ENCODE results near the gene BCR. TPM values are rescaled to one million over a fixed set of nuclear protein-coding genes. Genes with fewer than 3 reads are reported as not detected.

BCR gene
- total RNA-seq, 6 donors from 2014 or later, result 47.1 to 105 (median 68.6) TPM

DNA sequence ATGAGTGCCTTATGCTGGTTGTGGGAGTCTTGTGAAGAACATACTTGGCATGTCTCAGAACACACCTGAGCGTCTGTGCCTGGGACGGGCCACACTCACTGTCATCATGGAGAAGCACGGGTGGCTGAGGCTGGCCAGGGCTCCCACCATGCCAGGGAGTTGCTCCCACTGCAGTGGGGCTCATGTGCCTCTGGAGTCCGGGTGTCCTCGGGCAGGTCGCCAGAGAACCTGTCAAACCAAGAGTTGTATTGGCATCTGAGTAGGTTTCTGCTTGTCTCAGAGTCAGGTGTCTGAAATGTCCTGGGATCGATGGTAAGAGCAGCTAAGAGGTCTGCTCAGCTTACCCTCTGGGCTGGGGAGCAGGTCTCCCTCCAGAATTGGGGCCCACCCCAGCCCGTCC is 92.1 kb downstream of the BCR start:
- Histone ChIP-seq H3K4me3 (no peak overlapping the region), H3K36me3 (peaks cover 0 to 91% (median 58%) of the 10 kb centered on the region in 4 donors), H3K9me3 (no peaks in the 10 kb centered on the region), H3K27me3 (no peaks in the 10 kb centered on the region), H3K27ac (no peak overlapping the region), H3K4me1 (no peaks in the 10 kb centered on the region)
- DNase-seq, result no peak
- no peak for TF ChIP-seq POLR2A (IDR thresholded peaks at IDR 0.05)
- no peak for TF ChIP-seq POLR2AphosphoS5 (IDR thresholded peaks at IDR 0.05)
- TF ChIP-seq, protein P1, sequence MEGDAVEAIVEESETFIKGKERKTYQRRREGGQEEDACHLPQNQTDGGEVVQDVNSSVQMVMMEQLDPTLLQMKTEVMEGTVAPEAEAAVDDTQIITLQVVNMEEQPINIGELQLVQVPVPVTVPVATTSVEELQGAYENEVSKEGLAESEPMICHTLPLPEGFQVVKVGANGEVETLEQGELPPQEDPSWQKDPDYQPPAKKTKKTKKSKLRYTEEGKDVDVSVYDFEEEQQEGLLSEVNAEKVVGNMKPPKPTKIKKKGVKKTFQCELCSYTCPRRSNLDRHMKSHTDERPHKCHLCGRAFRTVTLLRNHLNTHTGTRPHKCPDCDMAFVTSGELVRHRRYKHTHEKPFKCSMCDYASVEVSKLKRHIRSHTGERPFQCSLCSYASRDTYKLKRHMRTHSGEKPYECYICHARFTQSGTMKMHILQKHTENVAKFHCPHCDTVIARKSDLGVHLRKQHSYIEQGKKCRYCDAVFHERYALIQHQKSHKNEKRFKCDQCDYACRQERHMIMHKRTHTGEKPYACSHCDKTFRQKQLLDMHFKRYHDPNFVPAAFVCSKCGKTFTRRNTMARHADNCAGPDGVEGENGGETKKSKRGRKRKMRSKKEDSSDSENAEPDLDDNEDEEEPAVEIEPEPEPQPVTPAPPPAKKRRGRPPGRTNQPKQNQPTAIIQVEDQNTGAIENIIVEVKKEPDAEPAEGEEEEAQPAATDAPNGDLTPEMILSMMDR (IDR thresholded peaks at IDR 0.05), result no peak
- TF ChIP-seq EP300 (IDR thresholded peaks at IDR 0.05), result no peak
- 89 to 93% methylated on average over 5 to 8 of the region's 8 CpGs for WGBS, 2 donors
- no peak for ATAC-seq (ENCODE audit: low FRiP score in 2 of 2)

DNA sequence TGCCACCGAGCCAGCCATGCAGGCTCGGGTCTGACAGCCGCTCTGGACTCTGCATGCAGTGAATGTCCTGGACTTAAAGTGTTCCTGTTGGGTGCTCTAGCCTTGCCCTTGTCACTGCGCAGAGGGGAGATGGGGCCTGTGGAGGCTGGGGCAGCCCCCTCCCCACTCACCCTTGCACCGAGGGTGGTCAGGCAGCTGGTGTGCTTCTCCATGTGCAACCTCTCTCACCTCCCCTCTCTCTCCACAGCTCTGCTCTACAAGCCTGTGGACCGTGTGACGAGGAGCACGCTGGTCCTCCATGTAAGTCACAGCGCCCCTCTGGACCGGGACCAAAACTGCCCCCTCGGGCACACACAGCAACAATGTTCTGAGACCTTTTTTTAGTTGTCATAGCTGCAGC is 92.5 kb downstream of the BCR start:
- H3K36me3 ChIP-seq, result peaks cover 0 to 91% (median 57%) of the 10 kb centered on the region in 4 donors
- ATAC-seq (ENCODE audit: low FRiP score in 2 of 2), result no peak
- WGBS, 2 donors, result 93 to 94% methylated on average over 7 to 11 of the region's 11 CpGs

DNA sequence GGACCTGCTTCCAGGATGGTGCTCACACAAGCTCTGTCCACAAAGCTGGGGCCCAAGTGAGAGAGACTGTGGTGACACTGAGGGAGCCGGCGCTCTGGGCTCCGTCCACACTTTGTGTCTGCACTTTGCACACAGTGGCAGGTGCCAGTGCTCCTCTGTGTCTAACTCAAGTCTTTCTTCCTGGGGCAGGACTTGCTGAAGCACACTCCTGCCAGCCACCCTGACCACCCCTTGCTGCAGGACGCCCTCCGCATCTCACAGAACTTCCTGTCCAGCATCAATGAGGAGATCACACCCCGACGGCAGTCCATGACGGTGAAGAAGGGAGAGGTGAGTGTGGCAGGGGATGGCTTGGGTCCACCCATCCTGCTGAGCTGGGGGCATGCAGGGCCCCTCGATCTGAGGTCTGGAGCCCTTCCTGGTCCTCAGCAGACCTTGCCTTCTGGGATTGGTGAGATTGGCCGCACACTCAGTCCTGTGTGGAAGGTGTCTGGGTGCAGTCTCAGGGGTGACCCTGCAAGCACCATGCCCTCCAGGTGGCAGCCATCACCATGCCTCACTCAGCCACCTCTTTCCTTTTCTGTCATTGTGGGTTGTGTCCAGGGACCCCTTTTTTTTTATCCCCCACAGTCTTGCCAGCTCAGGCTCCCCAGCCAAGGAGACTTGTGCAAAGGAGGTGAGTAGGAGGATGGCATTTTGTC is 93.3 kb downstream of the BCR start:
- TF ChIP-seq, protein P1 (IDR thresholded peaks at IDR 0.05), result no peak
- TF ChIP-seq EP300 (IDR thresholded peaks at IDR 0.05), result no peak
- TF ChIP-seq POLR2AphosphoS5 (IDR thresholded peaks at IDR 0.05), result no peak
- no peak for TF ChIP-seq POLR2A (IDR thresholded peaks at IDR 0.05)
- H3K4me3 ChIP-seq, result no peak overlapping the region
- H3K9me3 ChIP-seq, result no peaks in the 10 kb centered on the region
- DNase-seq, result no peak
- peaks cover 0 to 86% (median 52%) of the 10 kb centered on the region in 4 donors for H3K36me3 ChIP-seq
- no peaks in the 10 kb centered on the region for H3K27me3 ChIP-seq
- no peak overlapping the region for H3K27ac ChIP-seq
- 97 to 98% methylated on average over 7 to 10 of the region's 10 CpGs for WGBS, 2 donors
- no peak for ATAC-seq (ENCODE audit: low FRiP score in 2 of 2)
- H3K4me1 ChIP-seq, result peaks cover 7 to 12% (median 9%) of the 10 kb centered on the region in 4 donors

More for the DNA sequence above, 92.5 kb downstream of the BCR start:
- Histone ChIP-seq H3K4me1 (peaks cover 0 to 4% (median 2%) of the 10 kb centered on the region in 4 donors), H3K4me3 (no peak overlapping the region), H3K9me3 (no peaks in the 10 kb centered on the region), H3K27ac (no peak overlapping the region), H3K27me3 (no peaks in the 10 kb centered on the region)
- no peak for DNase-seq
- TF ChIP-seq EP300 (IDR thresholded peaks at IDR 0.05) (no peak), POLR2AphosphoS5 (IDR thresholded peaks at IDR 0.05) (no peak)
- TF ChIP-seq, protein P1 (IDR thresholded peaks at IDR 0.05), result no peak

DNA sequence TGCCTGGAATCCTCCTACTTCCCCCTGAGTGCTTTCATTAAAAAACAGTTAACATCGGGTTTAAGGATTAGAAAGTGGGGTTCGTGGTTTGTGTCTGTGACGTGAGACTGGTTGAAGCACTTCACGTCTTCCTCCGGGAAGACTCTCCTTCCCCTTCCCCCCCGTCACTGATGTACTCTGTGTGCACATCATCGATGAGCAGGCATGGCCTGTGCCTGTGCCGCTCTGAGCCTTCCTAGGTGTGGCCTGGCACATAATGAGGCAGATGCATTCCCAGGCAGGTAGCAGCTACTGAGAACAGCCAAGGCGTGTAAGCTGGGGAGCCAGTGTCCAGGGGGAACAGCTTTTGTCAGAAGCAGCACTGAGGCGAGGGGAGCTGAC is 93.8 kb downstream of the BCR start:
- Histone ChIP-seq H3K4me3 (no peak overlapping the region), H3K36me3 (peaks cover 0 to 81% (median 47%) of the 10 kb centered on the region in 4 donors), H3K27ac (no peak overlapping the region), H3K4me1 (peaks cover 12 to 17% (median 15%) of the 10 kb centered on the region in 4 donors), H3K9me3 (no peaks in the 10 kb centered on the region), H3K27me3 (no peaks in the 10 kb centered on the region)
- DNase-seq (no peak), ATAC-seq (ENCODE audit: low FRiP score in 2 of 2) (no peak)
- 79% methylated on average over 6 to 10 of the region's 10 CpGs for WGBS, 2 donors
- TF ChIP-seq POLR2AphosphoS5 (IDR thresholded peaks at IDR 0.05) (no peak), POLR2A (IDR thresholded peaks at IDR 0.05) (no peak), EP300 (IDR thresholded peaks at IDR 0.05) (no peak)
- TF ChIP-seq, protein P1 (IDR thresholded peaks at IDR 0.05), result no peak

All from upper lobe of left lung (tissue), 6 donors.